Endothelial cell of umbilical vein (primary cell): ENCODE measurements around the gene HACE1. TPM values are rescaled to one million over a fixed set of nuclear protein-coding genes. Genes with fewer than 3 reads are reported as not detected.

Experiments
- BruUV-seq: library from RNA; stranded (reverse); fragments of 400-500 nt; replicated peaks from 2 replicates; lab custom pipeline; 2021; lab: Mats Ljungman, UMichigan
- CTCF ChIA-PET: fragments of 300-600, 350-600 bp; sonication (Branson Sonifier 250); formaldehyde crosslinking; loops from one replicate; lab custom pipeline; 2021; ENCODE audit warnings: antibody characterized with exemption, inconsistent platforms; lab: Charles Lee
- POLR2A ChIA-PET: fragments of 300-600, 350-600 bp; sonication (Branson Sonifier 250); formaldehyde crosslinking; loops from one replicate; lab custom pipeline; 2021; ENCODE audit warnings: antibody characterized with exemption, inconsistent platforms; lab: Charles Lee
- DNase-seq: peaks from one replicate; pipeline ENCODE4 v3.0.0-alpha.2; 2011; ENCODE audit warnings: low read depth, low spot score
- FAIRE-seq: peaks from 2 replicates; lab custom pipeline; 2011; peaks lifted over from hg19 to GRCh38; lab: Jason Lieb, UNC
- H2AFZ ChIP-seq: 2 replicates; pipeline ENCODE4 v1.6.0; 2012; ENCODE audit warnings: low read depth, low read length, control low read depth, inconsistent platforms
- H3K27ac ChIP-seq: 2 replicates; pipeline ENCODE4 v1.5.1; 2011; ENCODE audit warnings: low read depth, mild to moderate bottlenecking, control low read depth, low read length, moderate library complexity; ENCODE audit not compliant: insufficient read depth
- H3K27me3 ChIP-seq, 2 experiments: 2 replicates each; pipeline versions ENCODE4 v1.6.0 to v1.6.1; 2011; ENCODE audit warnings: low read length in 2 of 2, mixed read lengths in 1 of 2; ENCODE audit not compliant: control insufficient read depth in 2 of 2, insufficient read depth in 2 of 2
- H3K36me3 ChIP-seq, 2 experiments: 2 replicates in 1 of 2; 3 replicates in 1 of 2; pipeline ENCODE4 v1.5.1; 2011; ENCODE audit warnings: low read length in 2 of 2, mild to moderate bottlenecking in 1 of 2, moderate library complexity in 1 of 2; ENCODE audit not compliant: control insufficient read depth in 2 of 2, insufficient read depth in 2 of 2; ENCODE audit errors: extremely low read depth in 1 of 2
- H3K4me1 ChIP-seq: 3 replicates; pipeline ENCODE4 v1.5.1; 2011; ENCODE audit warnings: mild to moderate bottlenecking, low read length; ENCODE audit not compliant: control insufficient read depth, insufficient read depth; ENCODE audit errors: extremely low read depth
- H3K4me2 ChIP-seq: 2 replicates; pipeline ENCODE4 v1.6.1; 2011; ENCODE audit warnings: low read length, control low read depth, mixed read lengths; ENCODE audit not compliant: insufficient read depth
- H3K4me3 ChIP-seq, 3 experiments: fragments of 200-600 bp in 1 of 3; sonication (generic), shearing (Covaris generic) in 1 of 3; replicated peaks in 1 of 3; 2 replicates each; pipeline ENCODE4 v1.5.1; 2011 to 2016; ENCODE audit warnings: control low read depth in 3 of 3, low read length in 3 of 3, mild to moderate bottlenecking in 2 of 3, inconsistent platforms in 1 of 3, low read depth in 1 of 3, moderate library complexity in 1 of 3; ENCODE audit not compliant: insufficient read depth in 1 of 3
- H3K79me2 ChIP-seq: 2 replicates; pipeline ENCODE4 v1.6.0; 2012; ENCODE audit warnings: low read length, inconsistent platforms; ENCODE audit not compliant: control insufficient read depth, insufficient read depth
- H3K9ac ChIP-seq: replicated peaks from 2 replicates; pipeline ENCODE3; 2011; ENCODE audit warnings: low read length, control low read depth; ENCODE audit not compliant: insufficient read depth; ENCODE audit errors: extremely low read depth
- H3K9me1 ChIP-seq: replicated peaks from 3 replicates; pipeline ENCODE4 v1.6.0; 2011; ENCODE audit warnings: mild to moderate bottlenecking, low read length; ENCODE audit not compliant: control insufficient read depth, insufficient read depth; ENCODE audit errors: extremely low read depth
- H3K9me3 ChIP-seq: replicated peaks from 2 replicates; pipeline ENCODE4 v1.5.1; 2012; ENCODE audit warnings: low read length, inconsistent platforms; ENCODE audit not compliant: control insufficient read depth, insufficient read depth
- H4K20me1 ChIP-seq: replicated peaks from 2 replicates; pipeline ENCODE3; 2011; ENCODE audit warnings: mild to moderate bottlenecking, low read length; ENCODE audit not compliant: control insufficient read depth, insufficient read depth; ENCODE audit errors: extremely low read depth
- EZH2 ChIP-seq: IDR thresholded peaks from 2 replicates; pipeline ENCODE4 v1.6.1; 2012; ENCODE audit warnings: borderline replicate concordance, low read depth, mild to moderate bottlenecking, moderate library complexity, low read length, inconsistent platforms; ENCODE audit not compliant: severe bottlenecking
- FOS ChIP-seq: IDR thresholded peaks from 2 replicates; pipeline ENCODE4 v1.6.1; 2011; ENCODE audit warnings: mild to moderate bottlenecking, low read length, moderate library complexity, borderline replicate concordance; ENCODE audit not compliant: insufficient read depth
- GATA2 ChIP-seq: IDR thresholded peaks from 2 replicates; pipeline ENCODE4 v1.7.0; 2011; ENCODE audit warnings: low read depth, mild to moderate bottlenecking, moderate library complexity, mixed read lengths, low read length; ENCODE audit not compliant: insufficient read length, insufficient read depth
- JUN ChIP-seq: IDR thresholded peaks from 2 replicates; pipeline ENCODE4 v1.6.1; 2011; ENCODE audit warnings: borderline replicate concordance, low read depth; ENCODE audit not compliant: insufficient read length, insufficient read depth
- MYC ChIP-seq: IDR thresholded peaks from one replicate; pipeline ENCODE4 v1.6.1; 2011; ENCODE audit warnings: mild to moderate bottlenecking, low read depth, low read length
- POLR2A ChIP-seq: IDR thresholded peaks from 2 replicates; pipeline ENCODE4 v1.6.1; 2012; ENCODE audit warnings: low read depth, mild to moderate bottlenecking, control low read depth, low read length
- POLR2AphosphoS5 ChIP-seq: IDR thresholded peaks from 2 replicates; pipeline ENCODE4 v1.6.1; 2012; ENCODE audit warnings: low read depth, mild to moderate bottlenecking, control low read depth, low read length, moderate library complexity; ENCODE audit not compliant: insufficient read depth
- dilution Hi-C: fragments of 300-500 bp; cut with MboI; formaldehyde crosslinking; loops from one replicate; pipeline ENCODE4 v1.15.0; 2019; ENCODE audit warnings: low sequenced_read_pairs; ENCODE audit not compliant: extremely low pct_ligation_motif_present
- intact Hi-C: fragments of 100-400 bp; cut with micrococcal nuclease; formaldehyde crosslinking; loops from one replicate; pipeline ENCODE4 v1.10.0; 2022
- polyA plus RNA-seq, 4 experiments: library from polyadenylated mRNA; depleted of rRNA in 3 of 4; stranded (reverse) in 3 of 4; unstranded in 1 of 4; fragments of >200 nt; gene quantifications; 2 replicates each; pipeline versions ENCODE4 v1.2.1 to v1.2.3, GENCODE V29; 2011 to 2012; ENCODE audit warnings: missing spikeins in 1 of 4
- total RNA-seq: library from RNA; stranded (reverse); gene quantifications from 2 replicates; pipeline ENCODE4 v1.2.3, GENCODE V29; 2021
- TF ChIP-seq, protein P1 (sequence below): IDR thresholded peaks from 2 replicates; pipeline ENCODE4 v1.6.1; 2011; ENCODE audit not compliant: insufficient read depth, insufficient read length
- TF ChIP-seq, protein P2 (sequence below), 2 donors: IDR thresholded peaks; 1 replicate in 1 of 2; 2 replicates in 1 of 2; pipeline ENCODE4 v1.5.1; 2011; ENCODE audit warnings: low read length in 2 of 2, mild to moderate bottlenecking in 2 of 2, moderate library complexity in 2 of 2, control low read depth in 1 of 2, inconsistent platforms in 1 of 2, low read depth in 1 of 2; ENCODE audit not compliant: insufficient read depth in 1 of 2; ENCODE audit errors: extremely low read depth in 1 of 2

Gene HACE1
- total and polyA plus RNA-seq, 2 donors (not counting 3 experiments of a cell fraction or from before 2014, with no cell fraction given) = 4.9 to 14.8 TPM

DNA sequence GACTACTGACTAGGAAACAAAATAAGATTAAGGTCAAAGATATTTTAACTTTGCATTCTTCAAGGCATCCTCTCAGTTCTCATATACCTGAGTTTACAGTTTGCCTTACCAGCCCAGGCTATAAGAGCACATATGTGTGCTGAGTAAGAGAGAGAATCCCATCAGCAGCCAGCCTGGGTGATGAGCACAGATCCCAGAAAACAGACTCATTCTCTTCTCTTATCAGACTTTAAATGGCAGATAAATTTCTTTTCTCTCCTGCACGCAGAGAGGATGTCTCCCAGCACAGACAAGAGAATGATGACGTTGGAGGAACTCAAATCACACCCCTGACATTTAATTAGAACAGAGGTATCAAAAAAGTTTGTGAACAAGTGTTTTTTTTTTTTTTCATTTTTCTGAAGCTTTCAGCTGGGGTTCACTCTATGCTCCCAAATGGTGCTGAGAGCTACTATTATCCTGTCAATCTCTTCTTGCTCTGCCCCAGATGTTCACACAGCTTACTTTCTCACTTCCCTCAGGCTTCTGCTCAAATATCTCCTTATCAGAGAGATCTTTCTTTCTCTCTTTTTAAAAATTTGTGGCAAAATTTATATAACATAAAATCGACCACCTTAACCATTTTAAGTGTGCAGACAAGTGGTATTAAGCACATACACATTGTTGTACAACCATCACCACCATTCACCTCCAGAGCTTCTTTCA lies 22.4 kb upstream of the HACE1 start:
- Histone ChIP-seq H3K27me3 (peaks cover 4 to 5% of the 10 kb centered on the region in 2 experiments), H3K27ac (no peak overlapping the region), H3K4me3 (no peak overlapping the region), H2AFZ (no peak overlapping the region), H3K4me2 (no peak overlapping the region), H3K36me3 (no peaks in the 10 kb centered on the region), H4K20me1 (no peaks in the 10 kb centered on the region), H3K9me3 (no peaks in the 10 kb centered on the region), H3K9ac (no peak overlapping the region), H3K79me2 (no peaks in the 10 kb centered on the region), H3K9me1 (no peaks in the 10 kb centered on the region), H3K4me1 (no peaks in the 10 kb centered on the region)
- ChIA-PET CTCF (interaction anchor here (0.6 kb wide), 2 partner anchors 16 to 1470 kb away, joined by 3 read pairs; no protein-coding TSS in a partner anchor), POLR2A (no interaction called here)
- TF ChIP-seq POLR2AphosphoS5 (no peak), JUN (no peak), POLR2A (no peak), FOS (no peak), EZH2 (no peak), GATA2 (no peak), MYC (no peak)
- TF ChIP-seq, protein P1, sequence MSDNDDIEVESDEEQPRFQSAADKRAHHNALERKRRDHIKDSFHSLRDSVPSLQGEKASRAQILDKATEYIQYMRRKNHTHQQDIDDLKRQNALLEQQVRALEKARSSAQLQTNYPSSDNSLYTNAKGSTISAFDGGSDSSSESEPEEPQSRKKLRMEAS = no peak
- TF ChIP-seq, protein P2, sequence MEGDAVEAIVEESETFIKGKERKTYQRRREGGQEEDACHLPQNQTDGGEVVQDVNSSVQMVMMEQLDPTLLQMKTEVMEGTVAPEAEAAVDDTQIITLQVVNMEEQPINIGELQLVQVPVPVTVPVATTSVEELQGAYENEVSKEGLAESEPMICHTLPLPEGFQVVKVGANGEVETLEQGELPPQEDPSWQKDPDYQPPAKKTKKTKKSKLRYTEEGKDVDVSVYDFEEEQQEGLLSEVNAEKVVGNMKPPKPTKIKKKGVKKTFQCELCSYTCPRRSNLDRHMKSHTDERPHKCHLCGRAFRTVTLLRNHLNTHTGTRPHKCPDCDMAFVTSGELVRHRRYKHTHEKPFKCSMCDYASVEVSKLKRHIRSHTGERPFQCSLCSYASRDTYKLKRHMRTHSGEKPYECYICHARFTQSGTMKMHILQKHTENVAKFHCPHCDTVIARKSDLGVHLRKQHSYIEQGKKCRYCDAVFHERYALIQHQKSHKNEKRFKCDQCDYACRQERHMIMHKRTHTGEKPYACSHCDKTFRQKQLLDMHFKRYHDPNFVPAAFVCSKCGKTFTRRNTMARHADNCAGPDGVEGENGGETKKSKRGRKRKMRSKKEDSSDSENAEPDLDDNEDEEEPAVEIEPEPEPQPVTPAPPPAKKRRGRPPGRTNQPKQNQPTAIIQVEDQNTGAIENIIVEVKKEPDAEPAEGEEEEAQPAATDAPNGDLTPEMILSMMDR (IDR thresholded peaks at IDR 0.05; ENCODE audit: extremely low read depth in 1 of 2, insufficient read depth in 1 of 2, low read depth in 1 of 2, low read length in 2 of 2) = no peak
- dilution Hi-C loops = no loop called here
- no peak for FAIRE-seq
- BruUV-seq = no TSS peak
- DNase-seq = no peak
- intact Hi-C loops = no loop called here
